Measurements from ENCODE around the gene ZNF214. TPM values are rescaled to one million over a fixed set of nuclear protein-coding genes. Genes with fewer than 3 reads are reported as not detected.
"Not testable (repeated sequence)": the region's sequence is repeated elsewhere in the genome, so short reads cannot be mapped to it uniquely, and the experiment has no call there.

The ZNF214 gene
- total and polyA plus RNA-seq, 2 experiments from 2014 or later, result 4.5 to 7.9 TPM

GRCh38 chr11:6991227-6991626 is 28.9 kb downstream of the ZNF214 start:
- H3K27me3 ChIP-seq, result no peaks in the 10 kb centered on the region
- no peak overlapping the region for H3K27ac ChIP-seq
- no peaks in the 10 kb centered on the region for H3K9me3 ChIP-seq (ENCODE audit: low read depth)
- H3K4me3 ChIP-seq, result no peak overlapping the region
- TF ChIP-seq, protein P1, sequence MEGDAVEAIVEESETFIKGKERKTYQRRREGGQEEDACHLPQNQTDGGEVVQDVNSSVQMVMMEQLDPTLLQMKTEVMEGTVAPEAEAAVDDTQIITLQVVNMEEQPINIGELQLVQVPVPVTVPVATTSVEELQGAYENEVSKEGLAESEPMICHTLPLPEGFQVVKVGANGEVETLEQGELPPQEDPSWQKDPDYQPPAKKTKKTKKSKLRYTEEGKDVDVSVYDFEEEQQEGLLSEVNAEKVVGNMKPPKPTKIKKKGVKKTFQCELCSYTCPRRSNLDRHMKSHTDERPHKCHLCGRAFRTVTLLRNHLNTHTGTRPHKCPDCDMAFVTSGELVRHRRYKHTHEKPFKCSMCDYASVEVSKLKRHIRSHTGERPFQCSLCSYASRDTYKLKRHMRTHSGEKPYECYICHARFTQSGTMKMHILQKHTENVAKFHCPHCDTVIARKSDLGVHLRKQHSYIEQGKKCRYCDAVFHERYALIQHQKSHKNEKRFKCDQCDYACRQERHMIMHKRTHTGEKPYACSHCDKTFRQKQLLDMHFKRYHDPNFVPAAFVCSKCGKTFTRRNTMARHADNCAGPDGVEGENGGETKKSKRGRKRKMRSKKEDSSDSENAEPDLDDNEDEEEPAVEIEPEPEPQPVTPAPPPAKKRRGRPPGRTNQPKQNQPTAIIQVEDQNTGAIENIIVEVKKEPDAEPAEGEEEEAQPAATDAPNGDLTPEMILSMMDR (IDR thresholded peaks at IDR 0.05; ENCODE audit: low read depth, low read length), result no peak
- no peak for DNase-seq (ENCODE audit: low read depth in 1 of 2, low spot score in 1 of 2)
- H3K4me1 ChIP-seq (ENCODE audit: low read depth), result no peaks in the 10 kb centered on the region
- H3K36me3 ChIP-seq, result no peaks in the 10 kb centered on the region

DNA sequence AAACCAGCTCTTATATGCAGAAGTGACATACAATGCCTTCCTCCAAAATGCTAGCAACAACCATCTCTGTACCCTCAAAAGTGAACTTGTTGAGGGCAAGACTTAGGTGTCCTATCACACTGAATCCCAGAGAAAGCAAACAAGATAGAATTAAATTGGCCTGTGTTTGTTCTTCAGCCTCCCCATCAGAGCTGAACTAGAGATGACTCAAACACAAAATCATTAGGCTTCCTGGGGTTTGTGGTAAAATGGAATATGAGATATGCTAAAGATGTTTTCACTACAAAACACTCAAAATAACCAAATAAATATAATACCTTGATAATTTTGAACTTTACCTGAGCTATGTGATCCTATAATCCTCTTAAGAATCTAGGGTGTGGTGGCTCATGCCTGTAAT is 31.6 kb downstream of the ZNF214 start:
- DNase-seq (ENCODE audit: low read depth in 1 of 2, low spot score in 1 of 2), result no peak

DNA sequence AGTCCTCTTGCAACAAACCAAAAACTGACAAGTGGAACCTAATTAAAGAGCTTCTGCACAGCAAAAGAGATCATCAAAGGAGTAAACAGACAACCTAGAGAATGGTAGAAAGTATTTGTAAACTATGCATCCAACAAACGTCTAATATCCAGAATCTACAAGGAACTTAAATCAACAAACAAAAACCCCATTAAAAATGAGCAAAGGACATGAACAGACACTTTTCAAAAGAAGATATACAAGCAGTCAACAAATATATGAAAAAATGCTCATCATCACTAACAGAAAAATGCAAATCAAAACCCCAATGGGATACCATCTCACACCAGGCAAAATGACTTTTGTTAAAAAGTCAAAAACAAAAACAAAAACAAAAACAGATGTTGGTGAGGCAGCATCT is 33.7 kb downstream of the ZNF214 start:
- Histone ChIP-seq H3K27ac (no peak overlapping the region), H3K4me1 (ENCODE audit: low read depth) (no peaks in the 10 kb centered on the region), H3K36me3 (no peaks in the 10 kb centered on the region), H3K4me3 (no peak overlapping the region), H3K27me3 (no peaks in the 10 kb centered on the region), H3K9me3 (ENCODE audit: low read depth) (no peaks in the 10 kb centered on the region)
- TF ChIP-seq, protein P1 (IDR thresholded peaks at IDR 0.05; ENCODE audit: low read depth, low read length), result no peak
- DNase-seq (ENCODE audit: low read depth in 1 of 2, low spot score in 1 of 2), result no peak

More for the DNA sequence above, 31.6 kb downstream of the ZNF214 start:
- H3K27me3 ChIP-seq, result no peaks in the 10 kb centered on the region
- H3K27ac ChIP-seq, result no peak overlapping the region
- H3K36me3 ChIP-seq, result no peaks in the 10 kb centered on the region
- TF ChIP-seq, protein P1 (IDR thresholded peaks at IDR 0.05; ENCODE audit: low read depth, low read length), result no peak
- no peak overlapping the region for H3K4me3 ChIP-seq
- no peaks in the 10 kb centered on the region for H3K4me1 ChIP-seq (ENCODE audit: low read depth)
- H3K9me3 ChIP-seq (ENCODE audit: low read depth), result no peaks in the 10 kb centered on the region

DNA sequence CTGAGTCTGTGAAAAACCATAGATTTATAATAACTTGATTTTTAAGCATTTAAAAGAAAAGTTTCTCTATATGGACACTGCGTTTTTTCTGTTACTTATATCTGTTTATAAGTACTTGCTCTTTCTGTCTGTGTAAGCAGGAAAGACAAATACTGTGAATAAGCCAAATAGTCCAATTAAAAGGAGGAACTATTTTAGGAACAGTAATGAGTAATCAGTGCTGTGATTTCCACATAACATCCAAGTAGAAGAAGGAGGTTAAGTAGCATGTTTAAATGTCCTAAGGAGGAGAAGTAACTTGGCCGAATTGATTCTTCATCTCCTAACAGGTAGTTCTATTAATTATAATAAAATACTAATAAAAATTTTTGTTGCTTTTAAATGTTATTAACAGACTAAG is 40.8 kb downstream of the ZNF214 start:
- no peaks in the 10 kb centered on the region for H3K4me1 ChIP-seq (ENCODE audit: low read depth)
- TF ChIP-seq, protein P1 (IDR thresholded peaks at IDR 0.05; ENCODE audit: low read depth, low read length), result no peak

GRCh38 chr11:6969854-6970253 is 50.3 kb downstream of the ZNF214 start:
- not testable (repeated sequence) for H3K4me1 ChIP-seq (ENCODE audit: low read depth); H3K36me3 ChIP-seq; H3K27ac ChIP-seq; H3K27me3 ChIP-seq; H3K4me3 ChIP-seq; H3K9me3 ChIP-seq (ENCODE audit: low read depth)
- DNase-seq (ENCODE audit: low read depth in 1 of 2, low spot score in 1 of 2), result peak in 1 of 2 donors; percentile 20

More for the DNA sequence above, 40.8 kb downstream of the ZNF214 start:
- H3K36me3 ChIP-seq, result no peaks in the 10 kb centered on the region
- H3K9me3 ChIP-seq (ENCODE audit: low read depth), result no peaks in the 10 kb centered on the region
- no peak overlapping the region for H3K27ac ChIP-seq
- DNase-seq (ENCODE audit: low read depth in 1 of 2, low spot score in 1 of 2), result no peak
- H3K4me3 ChIP-seq, result no peak overlapping the region
- H3K27me3 ChIP-seq, result no peaks in the 10 kb centered on the region

- no peaks in the 10 kb centered on the region for H3K9me3 ChIP-seq (ENCODE audit: low read depth)
- no peaks in the 10 kb centered on the region for H3K27me3 ChIP-seq
- H3K4me3 ChIP-seq, result no peak overlapping the region
- no peaks in the 10 kb centered on the region for H3K36me3 ChIP-seq
- DNase-seq (ENCODE audit: low read depth in 1 of 2, low spot score in 1 of 2), result peak in 1 of 2 donors; percentile 23
- H3K4me1 ChIP-seq (ENCODE audit: low read depth), result no peaks in the 10 kb centered on the region
- TF ChIP-seq, protein P1 (IDR thresholded peaks at IDR 0.05; ENCODE audit: low read depth, low read length), result no peak
- H3K27ac ChIP-seq, result no peak overlapping the region
Observed at GRCh38 chr11:6968816-6969215, 51.3 kb downstream of the ZNF214 start.

All from cardiac muscle cell (in vitro differentiated cells and primary cell).